H1 (cell line): ENCODE results near the gene TBL2. TPM values are rescaled to one million over a fixed set of nuclear protein-coding genes. Genes with fewer than 3 reads are reported as not detected.
A peak's percentile ranks its signal among the peaks of the same experiment; 100 is the strongest.

Source experiments
- ATF3 ChIP-seq: IDR thresholded peaks from 2 replicates; pipeline ENCODE4 v1.6.1; 2011; ENCODE audit warnings: low read depth, mild to moderate bottlenecking, low read length; ENCODE audit not compliant: insufficient read depth
- RXRA ChIP-seq: IDR thresholded peaks from 2 replicates; pipeline ENCODE4 v1.6.1; 2011; ENCODE audit warnings: low read depth, mild to moderate bottlenecking, low read length, moderate library complexity; ENCODE audit not compliant: insufficient read depth
- SP1 ChIP-seq: IDR thresholded peaks from 2 replicates; pipeline ENCODE4 v1.6.1; 2011; ENCODE audit warnings: low read depth, low read length
- polyA plus RNA-seq, 7 experiments: library from polyadenylated mRNA; depleted of rRNA in 3 of 7; stranded (reverse) in 5 of 7; unstranded in 2 of 7; fragments of >200 nt in 5 of 7; fragments of 200-250 nt in 2 of 7; gene quantifications; 1 replicate in 5 of 7; 2 replicates in 1 of 7; 4 replicates in 1 of 7; pipeline versions ENCODE4 v1.2.1 to v1.2.3, GENCODE V29; 2011 to 2013; ENCODE audit warnings: missing spikeins in 2 of 7, mixed read lengths in 2 of 7
- total RNA-seq: library from RNA; stranded (reverse); fragmentation: NEBNext Ultra II Directional; extraction: Animal tissue kit (Norgen Biotek cat#: 25700); gene quantifications from 2 replicates; pipeline ENCODE4 v1.2.1, GENCODE V29; 2021

TBL2 gene
- total and polyA plus RNA-seq, 2 of the 8 experiments (the other 6 are each of a cell fraction or from before 2014, with no cell fraction given): 25.8 to 29.7 TPM

GRCh38 chr7:73557108-73557396, 21.3 kb downstream of the TBL2 start (continued):
- TF ChIP-seq ATF3 (no peak), RXRA (no peak), SP1 (0 out of 2 replicates have a peak, but pooled peaks have one; percentile 32)
